IMR-90 (cell line): Measurements from ENCODE around the gene CROT.

Experiments used
- BHLHE40 ChIP-seq: fragments of 150-350 bp; IDR thresholded peaks from 2 replicates; pipeline ENCODE4 v1.6.1; 2016; ENCODE audit warnings: mild to moderate bottlenecking, low read depth, low read length
- CEBPB ChIP-seq: IDR thresholded peaks from 2 replicates; pipeline ENCODE4 v1.6.1; 2012; ENCODE audit warnings: low read depth, low read length, improper control_type of control experiment
- FOS ChIP-seq: fragments of 150-350 bp; IDR thresholded peaks from 2 replicates; pipeline ENCODE4 v1.6.1; 2016; ENCODE audit warnings: low read depth, low read length
- MAZ ChIP-seq: IDR thresholded peaks from 2 replicates; pipeline ENCODE4 v1.6.1; 2012; ENCODE audit warnings: low read depth, mild to moderate bottlenecking, low read length, improper control_type of control experiment, moderate library complexity, borderline replicate concordance
- MXI1 ChIP-seq: IDR thresholded peaks from 2 replicates; pipeline ENCODE4 v1.6.1; 2012; ENCODE audit warnings: low read depth, mild to moderate bottlenecking, low read length, moderate library complexity, borderline replicate concordance
- NFE2L2 ChIP-seq: fragments of 150-350 bp; IDR thresholded peaks from 2 replicates; pipeline ENCODE4 v1.6.1; 2016; ENCODE audit warnings: low read depth, mild to moderate bottlenecking, low read length
- POLR2A ChIP-seq: IDR thresholded peaks from 2 replicates; pipeline ENCODE4 v1.6.1; 2012; ENCODE audit warnings: mild to moderate bottlenecking, low read depth, low read length
- RAD21 ChIP-seq: IDR thresholded peaks from 2 replicates; pipeline ENCODE4 v1.6.1; 2012; ENCODE audit warnings: low read length, improper control_type of control experiment
- RCOR1 ChIP-seq: IDR thresholded peaks from 2 replicates; pipeline ENCODE4 v1.6.1; 2012; ENCODE audit warnings: mild to moderate bottlenecking, low read length, improper control_type of control experiment; ENCODE audit not compliant: insufficient replicate concordance
- RFX5 ChIP-seq: IDR thresholded peaks from 2 replicates; pipeline ENCODE4 v1.8.0; 2012; ENCODE audit warnings: low read depth, mild to moderate bottlenecking, low read length, moderate library complexity
- SMC3 ChIP-seq: fragments of 150-350 bp; IDR thresholded peaks from 2 replicates; pipeline ENCODE4 v1.6.1; 2016; ENCODE audit warnings: low read depth, mild to moderate bottlenecking, antibody characterized with exemption, low read length, moderate library complexity
- TF ChIP-seq, protein P1 (sequence below): conservative IDR thresholded peaks from 2 replicates; pipeline ENCODE4 v1.5.1; 2012; ENCODE audit warnings: mild to moderate bottlenecking, low read depth, low read length, improper control_type of control experiment
- TF ChIP-seq, protein P2 (sequence below): fragments of 150-350 bp; IDR thresholded peaks from 2 replicates; pipeline ENCODE4 v1.6.1; 2017; ENCODE audit warnings: mild to moderate bottlenecking, antibody characterized with exemption, low read length, low read depth
- TF ChIP-seq, protein P3 (sequence below): fragments of 150-350 bp; IDR thresholded peaks from 2 replicates; pipeline ENCODE4 v1.6.1; 2016; ENCODE audit warnings: low read depth, mild to moderate bottlenecking, low read length, moderate library complexity, borderline replicate concordance

DNA sequence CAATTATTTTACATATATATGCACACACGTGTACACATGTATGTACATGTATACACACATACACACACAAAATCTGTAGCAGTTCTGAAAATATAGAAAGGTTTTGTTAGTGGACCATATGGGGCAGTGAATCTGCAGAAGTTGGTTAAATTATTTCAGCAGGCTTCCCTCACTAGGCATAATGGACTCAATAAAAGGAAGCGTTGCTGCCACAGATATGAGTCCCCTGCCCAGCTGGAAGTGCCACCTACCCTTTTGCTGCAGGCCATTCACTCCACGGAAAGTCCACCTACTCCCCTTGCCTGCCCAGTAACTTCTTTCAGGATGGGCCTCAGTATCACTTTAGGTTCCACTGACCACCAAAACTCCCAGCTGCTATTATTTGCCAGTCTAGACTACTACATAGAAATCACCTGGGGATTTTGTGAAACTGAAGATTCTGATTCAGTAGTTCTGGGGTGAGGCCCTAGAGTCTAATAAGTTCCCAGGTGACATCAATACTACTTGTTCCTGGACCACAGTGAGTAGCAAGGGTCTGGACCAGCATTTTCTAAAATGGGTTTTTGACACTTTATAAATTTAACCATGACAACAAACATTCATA is 29.3 kb upstream of the CROT start:
- TF ChIP-seq, protein P1, sequence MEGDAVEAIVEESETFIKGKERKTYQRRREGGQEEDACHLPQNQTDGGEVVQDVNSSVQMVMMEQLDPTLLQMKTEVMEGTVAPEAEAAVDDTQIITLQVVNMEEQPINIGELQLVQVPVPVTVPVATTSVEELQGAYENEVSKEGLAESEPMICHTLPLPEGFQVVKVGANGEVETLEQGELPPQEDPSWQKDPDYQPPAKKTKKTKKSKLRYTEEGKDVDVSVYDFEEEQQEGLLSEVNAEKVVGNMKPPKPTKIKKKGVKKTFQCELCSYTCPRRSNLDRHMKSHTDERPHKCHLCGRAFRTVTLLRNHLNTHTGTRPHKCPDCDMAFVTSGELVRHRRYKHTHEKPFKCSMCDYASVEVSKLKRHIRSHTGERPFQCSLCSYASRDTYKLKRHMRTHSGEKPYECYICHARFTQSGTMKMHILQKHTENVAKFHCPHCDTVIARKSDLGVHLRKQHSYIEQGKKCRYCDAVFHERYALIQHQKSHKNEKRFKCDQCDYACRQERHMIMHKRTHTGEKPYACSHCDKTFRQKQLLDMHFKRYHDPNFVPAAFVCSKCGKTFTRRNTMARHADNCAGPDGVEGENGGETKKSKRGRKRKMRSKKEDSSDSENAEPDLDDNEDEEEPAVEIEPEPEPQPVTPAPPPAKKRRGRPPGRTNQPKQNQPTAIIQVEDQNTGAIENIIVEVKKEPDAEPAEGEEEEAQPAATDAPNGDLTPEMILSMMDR: no peak
- no peak for TF ChIP-seq CEBPB
- no peak for TF ChIP-seq RFX5
- no peak for TF ChIP-seq MXI1
- TF ChIP-seq POLR2A: no peak
- TF ChIP-seq, protein P2, sequence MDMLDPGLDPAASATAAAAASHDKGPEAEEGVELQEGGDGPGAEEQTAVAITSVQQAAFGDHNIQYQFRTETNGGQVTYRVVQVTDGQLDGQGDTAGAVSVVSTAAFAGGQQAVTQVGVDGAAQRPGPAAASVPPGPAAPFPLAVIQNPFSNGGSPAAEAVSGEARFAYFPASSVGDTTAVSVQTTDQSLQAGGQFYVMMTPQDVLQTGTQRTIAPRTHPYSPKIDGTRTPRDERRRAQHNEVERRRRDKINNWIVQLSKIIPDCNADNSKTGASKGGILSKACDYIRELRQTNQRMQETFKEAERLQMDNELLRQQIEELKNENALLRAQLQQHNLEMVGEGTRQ: no peak
- no peak for TF ChIP-seq SMC3
- TF ChIP-seq NFE2L2: no peak
- TF ChIP-seq, protein P3, sequence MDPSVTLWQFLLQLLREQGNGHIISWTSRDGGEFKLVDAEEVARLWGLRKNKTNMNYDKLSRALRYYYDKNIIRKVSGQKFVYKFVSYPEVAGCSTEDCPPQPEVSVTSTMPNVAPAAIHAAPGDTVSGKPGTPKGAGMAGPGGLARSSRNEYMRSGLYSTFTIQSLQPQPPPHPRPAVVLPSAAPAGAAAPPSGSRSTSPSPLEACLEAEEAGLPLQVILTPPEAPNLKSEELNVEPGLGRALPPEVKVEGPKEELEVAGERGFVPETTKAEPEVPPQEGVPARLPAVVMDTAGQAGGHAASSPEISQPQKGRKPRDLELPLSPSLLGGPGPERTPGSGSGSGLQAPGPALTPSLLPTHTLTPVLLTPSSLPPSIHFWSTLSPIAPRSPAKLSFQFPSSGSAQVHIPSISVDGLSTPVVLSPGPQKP: no peak
- TF ChIP-seq BHLHE40: no peak
- no peak for TF ChIP-seq FOS
- no peak for TF ChIP-seq MAZ
- TF ChIP-seq RCOR1: no peak
- TF ChIP-seq RAD21: no peak
